GM19467 (cell line): Measurements from ENCODE around the gene SLC13A5.
"Not testable (repeated sequence)": the region's sequence is repeated elsewhere in the genome, so short reads cannot be mapped to it uniquely, and the experiment has no call there.

Experiments used
- ATAC-seq: cut with Tn5 transposase; IDR thresholded peaks from one replicate; pipeline ENCODE4 v1.9.1; 2021; ENCODE audit warnings: mild to moderate bottlenecking, moderate library complexity; ENCODE audit not compliant: unreplicated experiment

Gene SLC13A5

DNA sequence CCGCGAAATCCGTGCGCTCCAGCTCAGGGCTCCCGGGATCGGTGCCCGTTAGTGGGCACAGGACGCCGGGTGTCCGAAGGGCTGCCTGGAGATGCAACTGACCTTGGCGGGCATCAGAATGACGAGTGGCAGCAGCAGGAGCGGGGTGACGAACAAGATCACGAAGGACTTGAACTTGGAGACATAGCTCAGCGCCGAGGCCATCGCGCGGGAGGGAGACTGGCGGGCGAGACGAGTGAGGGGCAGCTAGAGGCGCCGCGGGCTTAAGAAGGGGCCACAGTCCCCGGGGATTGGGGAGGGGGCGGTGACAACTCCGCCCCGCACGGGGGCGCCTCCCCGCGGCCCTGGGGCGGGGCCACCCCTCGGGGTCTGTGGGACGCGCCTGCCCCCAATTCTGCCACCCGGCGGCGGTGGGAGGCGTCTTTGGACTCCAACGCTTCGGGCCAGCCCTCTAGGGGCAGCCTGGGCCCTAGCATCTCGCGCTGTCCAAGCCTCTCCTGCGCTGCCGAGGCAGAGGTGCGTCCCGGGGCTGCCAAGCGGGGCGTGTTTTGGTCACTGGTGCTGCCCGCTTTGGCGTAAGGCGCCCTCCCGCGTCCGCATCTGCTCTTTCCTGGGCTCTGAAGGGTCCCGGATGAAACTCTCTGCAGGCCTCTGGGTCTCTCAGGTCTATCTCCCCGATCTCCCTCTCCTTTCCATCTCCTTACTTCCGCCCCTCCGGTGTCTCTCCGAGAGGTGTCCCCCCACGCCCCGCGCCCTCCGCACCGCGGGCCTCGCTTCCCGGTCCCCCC is at the start of gene SLC13A5:
Gene SLC13A5, minus strand, starts transcription at position 240 of the 788 bp plus-strand sequence. Its CDS starts 36 bp downstream, at position 204.
- ATAC-seq = no peak

DNA sequence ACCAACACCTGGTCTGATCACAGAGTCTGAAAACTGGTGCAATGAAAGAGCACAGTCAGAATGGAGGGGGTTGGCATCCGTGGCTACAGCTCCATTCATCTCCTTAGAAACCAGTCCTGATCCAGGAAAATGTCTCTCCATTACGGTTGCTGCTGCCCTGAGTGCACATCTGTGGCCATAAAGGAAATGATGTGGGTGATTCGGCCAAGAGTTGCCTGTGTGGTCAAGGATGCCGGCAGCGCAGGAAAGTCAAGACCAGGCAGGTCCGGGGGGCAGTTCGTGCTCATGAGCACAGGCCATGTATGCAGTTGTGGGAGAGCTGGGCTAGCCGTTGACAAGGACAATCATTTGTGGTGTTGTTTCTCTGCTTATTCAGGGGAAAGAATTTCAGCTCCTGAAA is 48.6 kb upstream of the SLC13A5 start:
- ATAC-seq = no peak

DNA sequence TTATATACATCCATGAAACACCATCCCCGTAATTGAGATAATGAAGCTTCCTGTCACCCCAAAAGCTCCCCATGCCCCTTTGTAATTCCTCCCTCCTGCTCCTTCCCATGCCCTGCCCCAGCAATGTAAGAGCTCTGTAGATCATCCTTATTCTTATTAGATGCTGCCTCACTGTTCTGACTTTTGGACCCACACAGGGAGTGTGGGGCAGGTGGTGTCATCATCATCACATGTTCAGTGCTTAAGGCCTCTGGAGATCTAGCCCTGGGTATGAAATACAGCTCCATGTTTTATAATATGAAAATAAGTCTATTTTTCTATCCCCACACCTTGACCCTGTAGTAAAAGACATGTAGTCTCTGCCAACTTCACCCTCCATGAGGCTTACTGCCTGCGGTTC is 44.6 kb upstream of the SLC13A5 start:
- no peak for ATAC-seq

DNA sequence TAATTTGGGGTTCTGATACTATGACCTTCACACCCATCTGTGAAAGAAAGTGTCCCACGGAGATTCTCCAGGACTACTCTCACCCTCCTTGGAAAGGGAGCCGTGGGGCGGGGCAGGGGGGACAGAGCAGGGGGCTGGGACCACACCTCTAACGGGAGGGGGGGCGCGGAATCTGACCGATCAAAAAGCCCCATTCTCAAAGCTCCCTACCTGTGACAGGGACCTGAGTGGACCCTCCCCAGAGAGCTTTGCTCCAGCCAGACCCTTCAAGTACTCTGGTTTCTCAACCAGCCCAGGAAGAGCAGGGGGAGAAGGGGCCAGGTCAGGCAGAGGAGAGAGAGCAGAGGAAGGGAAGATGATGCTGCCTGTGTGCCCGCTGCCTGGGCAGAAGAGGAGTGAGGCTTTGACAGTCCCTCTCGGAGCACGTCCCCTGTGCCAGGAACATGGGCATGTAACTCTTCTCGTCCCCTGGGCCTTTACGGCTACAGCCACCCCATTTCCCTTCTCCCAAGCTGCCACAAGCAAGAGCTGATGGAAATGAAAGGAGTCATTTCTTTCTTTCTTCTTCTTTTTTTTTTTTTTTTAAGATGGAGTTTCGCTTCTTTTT is 43.4 kb upstream of the SLC13A5 start:
- ATAC-seq = no peak

DNA sequence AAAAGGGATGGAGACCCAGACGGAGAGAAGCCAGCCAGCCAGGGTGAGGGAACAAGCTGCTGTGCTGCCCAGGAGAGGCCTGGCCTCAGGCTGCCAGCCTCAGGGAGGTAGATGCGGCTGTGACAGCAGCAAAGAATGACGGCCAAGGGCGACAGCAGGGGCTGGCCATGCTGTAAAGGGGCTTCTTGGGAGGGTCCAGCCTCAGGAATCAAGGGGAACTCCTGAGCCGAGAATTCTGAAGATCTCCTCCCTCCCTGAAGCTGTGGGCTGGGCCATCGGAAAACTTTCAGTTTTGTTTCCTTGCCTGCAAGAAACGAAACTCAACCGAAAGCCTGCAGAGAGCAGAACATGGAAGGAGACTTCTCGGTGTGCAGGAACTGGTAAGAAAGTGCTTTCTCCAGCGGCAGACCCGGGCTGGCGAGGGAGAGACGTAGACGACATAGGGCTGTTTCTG is 42.6 kb upstream of the SLC13A5 start, which contains the start of gene XAF1:
Gene XAF1, plus strand, starts transcription at position 316 of the 454 bp plus-strand sequence. Its CDS starts 33 bp downstream, at position 349.
- no peak for ATAC-seq

DNA sequence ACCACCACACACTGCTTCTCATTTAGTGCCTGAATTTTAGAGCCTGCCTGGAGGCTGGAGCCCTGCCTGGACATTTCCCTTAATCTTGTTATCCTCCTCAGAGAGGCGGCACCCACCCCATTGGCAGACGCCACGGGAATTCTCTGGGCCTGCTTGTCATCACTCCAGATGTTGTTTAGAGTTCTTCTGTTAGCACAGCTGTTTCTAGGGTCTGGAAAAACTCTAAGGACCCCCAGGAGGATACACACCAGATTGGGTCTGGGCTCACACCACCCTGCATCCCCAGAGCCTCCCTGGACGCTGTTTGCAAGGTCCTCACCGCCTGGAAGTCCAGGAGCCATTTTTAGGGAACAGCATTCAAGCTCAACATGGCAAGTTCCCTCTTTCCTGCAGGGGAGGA is 42.1 kb upstream of the SLC13A5 start:
- no peak for ATAC-seq

DNA sequence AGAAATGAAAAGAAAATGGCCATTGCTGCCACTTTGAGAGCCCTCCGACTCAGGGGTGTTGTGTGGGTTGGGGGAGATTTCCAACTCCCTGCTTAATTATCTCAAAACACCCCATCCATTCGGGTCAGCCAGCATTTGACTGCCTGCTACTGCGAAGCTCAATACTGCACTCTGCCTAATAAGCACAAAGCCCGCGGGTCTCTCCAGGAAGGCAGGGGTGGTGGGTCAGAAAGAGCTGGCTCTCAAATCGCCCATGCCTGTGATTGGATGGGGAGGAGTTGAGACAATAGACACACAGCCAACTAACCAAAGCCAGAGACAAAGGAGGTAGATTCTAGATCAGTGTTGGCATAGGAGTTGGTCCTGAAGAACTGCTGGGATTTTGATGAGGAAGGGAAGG is 40.4 kb upstream of the SLC13A5 start:
- no peak for ATAC-seq

DNA sequence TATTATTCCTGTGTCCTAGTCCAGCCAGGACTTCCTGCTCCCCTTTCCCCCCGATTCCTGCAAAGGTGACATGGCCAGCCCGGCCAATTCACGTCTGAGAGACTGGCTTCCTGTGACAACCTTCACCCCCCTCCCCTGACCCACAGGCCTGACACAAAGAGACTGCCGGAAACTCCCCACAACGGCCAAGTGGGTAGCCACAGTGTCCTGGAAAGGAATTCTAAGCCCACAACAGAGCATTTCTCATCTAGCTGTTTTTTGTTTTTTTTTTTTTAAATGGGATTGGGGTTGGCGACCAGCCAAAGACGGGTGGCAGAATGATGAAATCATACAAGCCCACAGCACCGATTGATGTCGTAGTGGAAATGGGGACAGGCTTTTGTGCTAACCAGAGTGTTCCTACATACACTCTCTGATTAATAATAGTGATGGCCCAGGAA is 39.9 kb upstream of the SLC13A5 start:
- no peak for ATAC-seq

DNA sequence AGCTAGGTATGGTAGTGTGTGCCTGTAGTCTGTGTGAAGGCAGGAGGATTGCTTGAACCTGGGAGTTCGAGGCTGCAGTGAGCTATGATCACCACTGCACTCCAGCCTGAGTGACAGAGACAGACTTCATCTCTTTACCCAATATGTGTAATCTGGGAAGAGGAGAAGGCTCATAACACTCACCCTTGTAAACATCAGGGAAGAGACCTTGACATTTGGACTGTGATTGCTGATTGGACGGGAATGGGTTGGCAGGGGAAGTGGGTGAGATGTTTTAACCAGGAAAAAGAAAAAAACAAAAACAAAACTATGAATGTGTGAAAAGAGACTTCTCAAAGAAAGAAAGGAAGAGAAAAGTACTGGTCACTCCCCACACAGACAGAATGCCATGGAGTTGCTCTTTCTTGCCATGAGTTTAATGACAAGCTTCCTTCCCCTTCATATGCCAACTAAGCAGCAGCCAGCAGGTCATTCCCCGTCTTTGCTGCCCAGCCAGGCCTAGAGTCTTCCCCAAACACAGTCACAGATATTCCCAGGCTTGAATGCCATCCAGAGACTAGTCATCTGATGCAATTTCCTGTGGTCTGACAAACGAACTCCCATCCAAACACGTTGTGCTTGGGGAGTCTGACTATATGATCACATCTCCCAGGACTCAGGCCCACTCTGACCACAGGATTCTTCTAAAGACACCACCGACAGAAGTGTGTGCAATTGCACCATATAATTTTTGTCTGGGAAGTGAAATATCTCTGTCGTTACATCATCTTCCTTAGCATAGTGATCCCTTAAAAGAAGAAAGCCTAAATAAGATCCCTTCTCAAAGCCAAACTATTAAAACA is 39.1 kb upstream of the SLC13A5 start:
- ATAC-seq = no peak

DNA sequence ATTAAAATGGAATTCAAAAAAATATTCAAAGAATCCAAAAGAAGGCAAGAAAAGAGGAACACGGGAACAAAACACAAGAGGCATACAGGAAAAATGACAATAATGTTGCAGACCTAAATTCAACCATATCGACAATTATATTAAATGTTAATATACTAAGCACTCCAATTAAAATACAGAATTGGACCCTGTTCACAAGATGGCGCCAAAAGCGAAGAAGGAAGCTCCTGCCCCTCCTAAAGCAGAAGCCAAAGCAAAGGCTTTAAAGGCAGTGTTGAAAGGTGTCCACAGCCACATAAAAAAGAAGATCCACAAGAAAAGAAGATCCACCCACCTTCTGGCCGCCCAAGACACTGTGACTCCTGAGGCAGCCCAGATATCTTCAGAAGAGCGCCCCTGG is 36.4 kb upstream of the SLC13A5 start:
- ATAC-seq = no peak

DNA sequence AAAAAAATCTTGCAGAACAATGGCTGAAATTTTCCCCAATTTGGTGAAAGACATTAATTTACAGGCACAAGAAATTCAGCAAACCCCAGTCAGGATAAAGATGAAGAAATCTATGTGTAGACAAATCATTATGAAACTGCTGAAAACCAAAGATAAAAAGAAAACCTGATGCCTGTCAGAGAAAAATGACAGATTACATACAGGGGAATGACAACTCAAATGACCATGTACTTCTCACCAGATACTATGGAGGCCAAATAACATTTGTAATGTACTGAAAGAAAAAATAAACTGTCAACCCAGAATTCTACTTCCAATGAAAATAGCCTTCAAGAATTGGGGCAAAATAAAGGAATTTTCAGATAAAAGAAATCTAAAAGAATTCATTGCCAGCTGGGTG is 35.4 kb upstream of the SLC13A5 start:
- ATAC-seq = no peak

DNA sequence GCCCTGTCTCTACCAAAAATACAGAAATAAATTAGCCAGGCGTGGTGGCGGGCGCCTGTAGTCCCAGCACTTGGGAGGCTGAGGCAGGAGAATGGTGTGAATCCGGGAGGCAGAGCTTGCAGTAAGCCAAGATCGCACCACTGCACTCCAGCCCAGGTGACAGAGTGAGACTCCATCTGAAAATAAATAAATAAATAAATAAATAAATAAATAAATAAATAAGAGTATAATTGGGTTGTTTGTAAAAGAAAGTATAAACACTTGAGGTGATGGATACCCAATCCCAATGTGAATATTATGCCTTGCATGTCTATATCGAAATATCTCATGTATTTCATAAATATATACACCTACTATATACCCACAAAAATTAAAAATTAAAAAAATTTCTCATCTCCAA is 33.5 kb upstream of the SLC13A5 start:
- ATAC-seq = not testable (repeated sequence)

DNA sequence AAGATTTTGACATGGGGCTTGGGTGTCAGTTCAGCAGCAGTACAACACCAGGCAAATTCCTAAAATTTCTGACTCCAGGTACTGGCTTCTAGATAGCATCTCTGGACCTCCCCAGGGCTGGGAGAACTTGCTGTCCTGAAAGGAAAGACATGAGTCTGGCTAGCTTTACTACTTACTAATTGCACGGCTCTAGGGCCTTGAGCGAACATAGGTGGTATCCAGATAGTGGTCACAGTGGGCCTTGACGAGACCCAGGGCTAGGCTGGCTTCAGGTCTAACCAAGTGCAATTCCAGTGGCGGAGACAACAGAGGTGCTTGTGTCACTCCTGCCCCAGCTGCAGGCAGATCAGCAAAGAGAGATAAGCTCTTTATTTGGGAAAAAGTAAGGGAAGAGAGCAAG is 16.4 kb upstream of the SLC13A5 start:
- no peak for ATAC-seq

DNA sequence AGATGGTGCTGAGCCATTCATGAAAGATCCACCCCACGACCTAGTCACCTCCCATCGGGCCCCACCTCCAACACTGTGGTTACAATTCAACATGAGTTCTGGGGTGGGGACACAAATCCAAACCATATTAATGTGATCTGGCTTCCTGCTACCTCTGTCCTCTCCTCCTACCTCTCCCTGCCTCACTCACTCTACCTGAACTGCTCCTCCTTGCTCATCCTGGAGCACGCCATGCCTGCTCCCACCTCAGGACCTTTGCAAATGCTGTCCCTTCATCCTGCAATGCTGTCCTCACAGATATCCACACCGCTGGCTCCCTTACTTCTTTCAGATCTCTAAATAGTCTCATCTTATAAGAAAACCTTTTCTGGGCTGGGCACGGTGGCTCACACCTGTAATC is 10.8 kb upstream of the SLC13A5 start:
- ATAC-seq = no peak

DNA sequence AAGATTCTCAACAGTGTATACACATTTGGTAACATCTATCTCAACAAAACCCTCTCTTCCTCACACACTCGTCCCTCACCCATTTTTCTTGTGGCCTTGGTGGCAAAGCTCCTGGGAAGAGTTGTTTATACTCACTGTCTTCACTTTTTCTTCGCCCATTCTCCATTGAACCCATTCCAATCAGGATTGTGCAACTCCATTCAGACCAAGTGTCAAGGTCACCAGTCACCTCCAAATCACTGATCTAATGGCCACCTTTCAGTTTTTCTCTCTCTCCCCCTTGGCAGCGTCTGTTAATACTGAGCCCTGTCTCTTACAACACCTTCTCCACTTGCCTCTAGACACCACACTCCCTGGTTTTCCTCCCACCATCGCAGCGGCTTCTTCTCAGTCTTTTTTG is 8.6 kb upstream of the SLC13A5 start:
- ATAC-seq = no peak

DNA sequence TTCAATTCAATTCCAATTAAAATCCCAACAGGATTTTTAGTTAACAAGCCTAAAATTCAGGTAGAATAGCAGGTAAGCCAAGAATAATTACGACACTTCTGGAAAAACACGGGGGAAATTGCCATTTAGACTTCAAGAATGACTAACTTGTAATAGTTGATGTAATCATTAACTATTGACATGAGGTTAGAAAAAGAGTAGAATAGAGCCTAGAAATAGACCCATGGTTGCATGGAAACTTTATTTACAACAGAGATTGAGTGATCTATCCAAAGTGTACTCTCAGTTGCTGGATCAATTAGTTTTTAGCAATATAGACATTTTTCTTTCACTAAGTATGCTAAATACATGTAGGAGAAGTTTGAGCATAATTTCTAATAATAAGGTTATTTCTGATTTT is 3.6 kb upstream of the SLC13A5 start:
- no peak for ATAC-seq

DNA sequence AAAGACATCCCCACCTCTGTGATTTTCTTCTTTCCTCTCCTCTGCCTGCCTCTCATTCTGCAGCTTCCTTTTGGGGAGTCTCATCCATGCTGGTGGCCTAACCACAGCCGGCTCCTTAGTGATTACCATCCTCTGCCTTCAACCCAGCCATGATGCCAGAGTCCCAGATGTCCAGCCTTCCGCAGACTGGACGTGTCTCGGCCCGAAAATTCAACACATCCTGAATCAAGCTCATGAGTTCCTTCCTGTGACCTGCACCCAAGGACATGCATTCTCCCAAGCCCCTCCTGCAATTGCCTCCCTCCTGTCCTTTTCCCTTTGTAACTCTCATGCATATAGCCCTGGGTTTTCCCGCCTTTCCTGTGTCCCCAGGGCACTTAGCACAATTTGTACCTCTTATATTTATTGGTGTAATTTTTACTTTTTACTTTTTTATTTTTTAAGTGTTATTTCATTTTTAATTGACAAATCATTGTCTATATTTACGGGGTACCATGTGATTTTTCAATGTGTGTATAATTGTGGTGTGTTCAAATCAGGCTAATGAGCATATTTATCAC is 1.2 kb upstream of the SLC13A5 start:
- ATAC-seq = no peak

DNA sequence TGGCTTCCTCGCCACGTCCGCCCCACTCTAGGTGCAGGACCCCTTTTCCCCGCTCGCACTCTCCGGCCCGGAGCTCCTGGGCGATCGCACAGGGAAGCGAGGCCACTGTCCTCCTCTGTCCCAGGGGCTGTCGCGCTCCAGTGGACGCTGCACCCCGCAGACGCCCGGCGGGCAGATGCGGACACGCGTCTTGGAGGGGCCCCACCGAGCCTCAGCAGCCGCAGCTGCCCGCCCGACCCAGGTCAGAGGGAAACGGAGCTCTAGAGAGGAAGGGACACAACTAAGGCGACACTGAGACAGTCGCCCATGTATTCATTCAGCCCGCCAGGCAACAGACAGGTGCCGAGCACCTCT is 726 bp upstream of the SLC13A5 start:
- ATAC-seq = no peak

DNA sequence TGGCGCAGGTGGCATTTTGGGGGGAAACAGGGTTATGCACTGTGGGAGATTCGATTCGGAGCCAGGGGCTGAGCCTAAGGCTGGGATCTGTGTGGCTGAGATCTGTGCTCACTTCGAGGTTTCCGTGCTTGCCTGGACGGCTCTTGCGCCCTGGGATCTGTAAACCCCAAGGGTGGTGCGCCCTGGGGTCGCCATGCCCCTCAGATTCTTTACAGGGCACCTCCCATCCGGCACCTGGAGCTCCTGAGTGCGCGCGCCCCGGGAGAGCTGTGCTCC is 377 bp downstream of the SLC13A5 start:
- no peak for ATAC-seq

DNA sequence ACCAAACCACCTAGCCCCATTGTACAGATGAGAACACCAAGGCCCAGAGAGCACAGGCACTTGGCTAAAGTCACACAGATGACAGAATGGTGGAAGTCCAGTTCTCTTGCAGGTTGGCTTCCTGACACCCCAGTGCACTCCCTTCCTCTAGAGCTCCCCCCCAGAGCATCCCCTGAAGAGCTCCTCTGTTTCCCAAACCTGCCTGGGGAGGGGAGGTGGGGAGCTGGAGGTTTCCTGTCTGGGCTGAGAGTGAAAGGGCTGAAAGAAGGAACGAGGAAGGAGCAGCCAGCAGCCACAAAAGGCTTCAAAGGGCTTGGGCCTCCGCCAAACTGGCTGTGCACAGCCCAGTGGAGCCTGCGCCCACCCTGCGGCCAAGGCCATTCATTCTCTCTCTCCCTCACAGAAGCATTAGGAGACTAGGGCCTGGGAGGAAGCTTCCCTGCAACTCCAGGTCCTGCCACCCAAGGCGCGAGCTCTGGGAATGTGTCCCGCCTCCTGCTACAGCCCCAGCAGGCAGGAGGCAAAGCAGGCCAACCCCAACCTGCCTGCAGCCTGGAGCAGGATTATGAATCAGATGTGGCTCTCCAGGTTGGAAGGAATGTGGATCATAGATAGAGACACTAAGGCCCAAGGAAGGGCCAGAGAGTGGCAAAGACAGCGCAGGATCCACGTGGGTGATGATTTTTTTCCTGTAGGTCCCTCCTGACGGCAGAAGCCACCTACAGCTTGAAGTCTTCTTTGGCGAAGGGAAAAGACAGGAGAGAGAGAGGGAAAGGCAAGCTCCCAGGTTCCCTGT is 913 bp downstream of the SLC13A5 start:
- no peak for ATAC-seq

DNA sequence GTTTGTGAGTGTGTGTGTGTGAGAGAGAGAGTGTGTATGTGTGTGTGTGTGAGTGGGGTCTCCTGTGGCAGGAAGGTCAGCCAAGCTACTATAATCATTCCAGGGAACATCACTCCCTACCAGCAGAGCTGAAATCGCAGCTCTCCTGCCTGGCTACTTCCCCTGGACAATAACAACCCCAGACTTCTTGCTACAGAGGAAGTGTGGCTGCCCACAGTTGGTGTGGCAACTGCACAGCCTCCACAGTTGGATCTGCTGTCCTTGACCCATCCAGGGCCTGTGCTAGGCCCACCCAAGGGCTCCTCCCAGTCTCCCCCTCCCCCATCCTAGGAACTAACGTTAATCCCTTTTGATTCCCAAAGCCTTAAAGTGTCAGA is 1.5 kb downstream of the SLC13A5 start:
- no peak for ATAC-seq
